NCI-H1092 (cell line): ENCODE measurements around the gene GPN2.

ENCODE experiments used
- DNase-seq: peaks from one replicate; lab custom pipeline; 2025; lab: John Stamatoyannopoulos, UW

The GPN2 gene

DNA sequence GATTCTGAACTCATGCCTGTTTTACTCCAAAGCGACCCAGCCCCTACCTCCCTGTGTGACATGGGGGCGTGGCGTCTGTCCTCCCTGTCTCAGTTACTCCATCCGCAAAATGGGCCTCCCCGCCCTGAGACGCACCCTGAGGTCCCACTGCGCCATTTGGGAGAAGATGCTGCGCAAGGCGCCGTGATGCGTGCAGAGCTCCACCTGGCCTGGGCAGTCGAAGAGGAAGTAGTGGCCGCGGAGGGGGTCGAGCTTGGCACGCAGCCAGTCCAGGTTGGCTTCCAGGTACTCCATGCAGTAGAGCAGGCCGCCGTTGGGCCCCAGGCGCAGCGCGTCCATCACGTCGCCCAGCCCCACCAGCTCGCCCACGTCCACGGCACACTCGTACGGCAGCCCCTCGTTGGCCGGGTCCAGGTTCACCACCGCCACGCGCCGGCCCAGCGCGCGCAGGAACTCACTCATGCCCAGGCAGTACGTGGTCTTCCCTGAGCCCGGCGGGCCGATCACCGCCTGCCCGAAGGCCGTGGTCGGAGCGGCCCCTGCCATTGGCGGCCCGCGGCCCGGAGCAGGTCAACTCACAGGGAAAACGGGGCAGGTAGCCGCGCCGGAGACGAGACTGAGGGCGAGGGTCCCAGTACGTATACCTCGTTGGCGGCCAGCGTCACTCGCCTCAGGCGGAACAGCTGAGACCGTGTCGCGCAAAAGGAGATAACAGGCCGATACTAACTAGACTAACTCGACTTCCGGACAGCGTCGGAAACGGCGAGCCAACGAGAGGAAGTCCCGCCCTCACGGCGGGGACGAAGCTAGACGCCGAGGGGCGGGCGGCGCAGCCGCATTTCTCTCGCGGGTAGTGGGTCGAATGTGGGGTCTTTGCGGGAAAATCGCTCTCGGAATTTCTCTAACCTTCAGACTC lies at the start of gene GPN2:
Gene GPN2, minus strand, starts transcription at position 733 of the 916 bp plus-strand sequence. Its CDS starts 187 bp downstream, at position 546.
- DNase-seq = peak; percentile 76

DNA sequence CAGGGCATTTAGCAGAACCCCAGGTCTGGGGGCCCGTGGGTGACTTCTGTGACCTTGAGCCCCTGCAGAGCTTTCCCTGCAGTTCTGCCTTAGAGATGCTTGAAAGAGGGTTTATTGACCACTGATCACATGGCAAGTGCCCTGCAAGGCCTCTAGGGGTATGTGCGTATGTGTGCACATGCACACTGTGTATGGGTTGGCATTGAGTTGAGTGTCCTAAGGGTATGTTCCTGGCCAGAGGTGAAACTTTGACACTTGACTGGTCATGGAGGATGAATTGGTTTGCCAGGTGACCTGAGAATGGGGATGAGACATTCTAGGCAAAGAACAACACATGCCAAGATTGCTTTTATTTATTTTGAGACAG lies 48.6 kb upstream of the GPN2 start:
- DNase-seq = no peak

DNA sequence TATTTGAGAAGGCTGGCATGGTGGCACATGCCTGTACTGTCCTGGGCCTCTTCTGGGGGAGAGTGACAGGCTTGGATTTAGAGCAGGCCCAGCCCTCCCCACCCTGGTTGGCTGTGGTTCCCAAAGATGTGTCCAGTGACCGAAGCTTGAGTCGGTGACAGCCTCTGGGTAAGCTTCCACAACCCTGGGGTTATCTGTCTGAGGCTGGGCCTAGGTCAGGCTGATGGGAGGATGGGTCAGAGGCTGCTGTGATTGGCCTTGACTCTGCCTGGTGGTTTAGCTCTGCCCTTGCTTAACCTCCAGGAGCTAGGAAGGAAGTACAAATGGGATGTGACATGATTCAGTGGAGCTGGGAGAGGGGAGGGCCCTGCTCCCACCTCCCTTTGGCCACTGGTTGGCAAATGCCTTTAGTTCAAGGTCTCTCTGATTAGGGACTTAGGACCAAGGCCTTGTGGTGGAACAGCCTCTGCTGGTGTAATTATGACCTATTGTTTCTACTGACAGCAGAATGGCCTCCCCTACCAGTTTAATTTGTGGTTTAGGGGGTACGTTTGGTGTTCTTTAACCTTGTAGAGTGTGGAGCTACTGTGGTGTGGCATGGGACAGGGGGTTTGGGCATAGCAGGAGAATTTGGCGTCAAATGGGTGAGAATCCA lies 48.0 kb upstream of the GPN2 start:
- DNase-seq = no peak

DNA sequence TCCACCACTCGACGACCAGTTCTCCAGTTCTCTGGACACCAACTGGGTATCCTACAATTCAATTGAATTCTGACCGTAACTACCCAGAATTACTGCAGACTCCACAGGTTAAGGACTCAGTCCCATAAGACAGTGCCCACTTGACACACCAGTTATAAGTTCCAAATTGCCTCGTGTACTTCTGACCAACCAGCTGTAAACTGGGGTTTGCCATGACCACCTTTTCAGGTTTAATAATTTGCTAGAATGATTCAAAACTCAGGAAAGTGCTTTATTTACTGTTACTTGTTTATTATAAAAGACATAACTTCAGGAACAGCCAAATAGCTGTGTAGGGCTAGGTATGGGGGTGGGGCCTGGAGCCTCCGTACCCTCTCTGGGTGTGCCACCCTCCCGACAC lies 46.7 kb upstream of the GPN2 start:
- DNase-seq = no peak

DNA sequence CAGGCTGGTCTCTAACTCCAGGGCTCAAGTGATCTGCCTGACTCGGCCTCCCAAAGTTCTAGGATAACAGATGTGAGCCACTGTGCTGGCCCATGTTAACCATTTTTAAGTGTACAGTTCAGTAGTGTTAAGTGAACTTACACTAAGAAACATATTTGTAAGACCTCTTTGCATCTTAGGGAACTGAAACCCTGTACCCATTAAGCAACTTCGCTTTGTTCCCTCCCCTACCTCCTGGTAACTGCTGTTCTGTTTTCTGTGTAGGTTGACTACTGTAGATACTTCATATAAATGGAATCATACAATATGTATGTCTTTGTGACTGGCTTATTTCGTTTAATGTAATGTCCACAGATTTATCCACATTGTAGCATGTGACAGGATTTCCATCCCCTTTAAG lies 42.4 kb upstream of the GPN2 start:
- no peak for DNase-seq

DNA sequence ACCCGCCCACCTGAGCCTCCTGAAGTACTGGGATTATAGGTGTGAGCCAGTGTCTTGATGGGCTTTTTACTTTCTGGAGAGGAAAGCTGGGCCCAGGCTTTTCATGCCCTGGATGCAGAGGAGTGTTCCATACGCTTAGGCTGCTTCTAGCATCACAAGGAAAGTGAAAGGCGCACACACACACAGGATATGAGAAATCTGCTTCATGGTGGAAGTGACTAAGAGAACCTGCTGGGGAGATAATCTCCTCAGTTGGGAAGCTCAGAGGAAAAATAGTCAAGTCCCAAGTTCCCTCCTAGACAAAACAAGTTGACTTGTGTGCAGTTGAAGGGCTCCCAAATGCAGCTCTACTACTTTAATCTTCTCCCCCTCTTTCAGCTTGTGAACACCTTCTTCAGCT lies 33.6 kb upstream of the GPN2 start:
- no peak for DNase-seq

DNA sequence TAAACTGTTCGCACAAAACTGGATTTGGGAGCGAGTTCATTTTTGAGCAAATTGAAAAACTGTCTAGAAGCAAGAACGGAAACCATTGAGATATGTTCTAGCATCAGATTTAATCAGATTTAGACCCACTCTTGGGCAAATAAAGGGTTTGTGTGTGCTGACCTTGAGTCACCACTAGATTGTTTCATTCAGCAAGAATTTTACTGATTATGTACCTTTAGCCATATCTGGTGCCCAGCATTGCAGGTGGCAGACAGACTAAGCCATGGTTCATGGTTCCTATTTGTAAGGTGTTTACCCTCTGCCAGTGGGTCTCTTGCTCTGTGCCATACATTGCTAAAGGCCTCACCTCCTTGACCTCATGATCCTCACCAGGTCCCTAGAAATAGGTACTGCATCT lies 32.8 kb upstream of the GPN2 start:
- no peak for DNase-seq

DNA sequence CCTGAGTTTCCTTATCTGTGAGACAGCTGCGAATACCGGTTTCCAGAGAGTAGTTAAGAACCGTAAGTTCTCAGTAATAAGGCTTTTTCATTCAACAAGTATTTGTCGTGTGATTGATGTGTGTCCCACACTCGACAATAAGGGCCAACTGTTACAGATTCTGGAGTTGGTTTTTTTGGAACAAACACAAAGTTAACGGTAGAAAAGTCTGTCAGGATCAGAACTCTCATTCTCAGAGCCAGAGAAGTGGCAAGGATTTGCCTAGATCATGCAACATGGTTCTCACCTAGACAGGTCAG lies 32.3 kb upstream of the GPN2 start:
- no peak for DNase-seq

DNA sequence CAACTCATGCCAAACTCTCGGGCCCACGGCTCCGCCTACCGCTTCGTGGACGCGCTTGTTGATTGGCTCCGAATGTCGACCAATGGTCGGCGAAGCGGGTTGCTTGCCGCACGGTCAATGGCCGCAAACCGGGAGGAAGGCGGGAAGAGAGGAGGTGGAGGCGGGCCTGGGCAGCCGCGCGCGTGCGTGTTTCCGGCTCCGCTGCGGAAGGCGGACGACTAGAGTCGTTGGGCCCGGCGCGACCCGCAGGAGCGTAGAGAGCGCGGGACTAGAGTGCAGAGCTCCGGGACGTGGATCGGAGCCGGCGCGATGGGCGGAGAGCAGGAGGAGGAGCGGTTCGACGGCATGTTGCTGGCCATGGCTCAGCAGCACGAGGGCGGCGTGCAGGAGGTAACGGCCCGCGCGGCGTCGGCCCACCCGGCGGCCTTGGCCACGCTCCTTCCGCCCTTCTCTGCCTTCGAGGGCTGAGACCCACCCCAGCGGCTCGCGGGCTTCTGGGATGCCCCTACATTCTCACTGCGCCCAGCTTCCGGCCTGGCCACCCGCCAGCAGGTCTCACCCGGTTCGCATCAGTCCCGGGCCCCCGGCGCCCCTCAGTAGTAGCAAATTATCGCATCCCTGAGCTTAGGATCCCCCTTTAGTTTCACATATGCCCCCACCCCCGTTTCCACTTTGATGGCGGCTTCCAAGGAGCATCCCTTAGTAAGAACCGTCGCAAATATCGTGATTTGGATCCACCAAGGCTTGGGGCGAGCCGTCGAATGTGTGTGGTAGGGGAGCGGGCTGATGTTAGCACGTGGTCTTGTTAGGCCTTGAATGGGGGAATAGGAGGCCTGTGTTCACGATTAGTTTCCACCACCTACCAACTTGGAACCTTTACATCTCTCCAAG lies 31.7 kb upstream of the GPN2 start, which contains the start of gene NUDC:
Gene NUDC, plus strand, starts transcription at position 204 of the 891 bp plus-strand sequence. Its CDS starts 106 bp downstream, at position 310.
- peak; percentile 99 for DNase-seq

DNA sequence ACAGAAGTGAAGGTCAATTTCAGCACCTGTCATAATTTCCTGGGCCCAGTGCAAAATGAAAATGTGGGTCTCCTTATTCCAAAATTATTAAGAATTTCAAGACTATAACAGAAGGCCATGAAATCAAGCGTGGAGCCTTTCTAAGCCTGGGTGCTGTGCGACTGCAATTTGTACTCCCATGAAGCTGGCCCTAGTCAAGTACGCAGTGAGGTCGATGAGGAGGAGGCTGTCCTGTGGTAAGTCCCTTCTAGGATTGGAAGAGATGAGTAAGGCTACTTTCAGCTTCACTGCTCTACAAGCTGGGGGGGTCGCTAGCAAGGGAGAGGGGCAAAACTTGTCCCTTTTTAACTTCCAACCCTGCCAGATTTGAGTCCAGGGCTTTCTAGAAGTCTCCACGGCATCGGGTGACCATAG lies 31.1 kb upstream of the GPN2 start:
- no peak for DNase-seq

DNA sequence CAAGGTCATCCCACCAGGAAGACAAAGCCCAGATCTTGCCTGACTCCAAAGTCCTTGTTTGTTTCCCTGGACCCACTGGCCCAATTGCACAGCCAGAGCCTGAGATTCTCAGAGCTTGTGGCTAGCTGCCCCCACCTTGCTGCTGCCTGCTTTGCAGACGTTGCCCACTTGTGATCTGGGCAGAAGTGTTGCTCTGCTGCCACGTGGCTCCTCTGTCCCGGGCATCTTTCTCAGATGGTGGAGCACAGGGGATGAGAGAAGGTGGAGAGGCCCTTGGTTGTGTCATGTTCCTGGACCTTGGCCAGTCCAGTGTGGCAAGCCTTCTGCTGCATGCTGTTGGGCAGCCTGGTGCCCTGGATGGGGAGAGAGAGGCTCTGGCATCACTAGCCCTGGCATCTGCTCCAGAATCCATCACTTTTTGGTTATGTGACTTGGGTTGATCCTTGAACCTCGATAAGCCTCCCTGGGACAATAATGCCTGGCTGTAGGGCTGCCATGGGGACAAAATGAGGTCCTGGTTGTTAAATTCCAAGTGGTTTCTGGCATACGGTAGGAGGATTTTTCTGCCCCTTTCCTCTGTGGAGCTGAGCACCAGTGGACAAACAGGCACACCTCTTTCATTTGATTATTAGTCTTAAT lies 25.2 kb upstream of the GPN2 start:
- peak; percentile 40 for DNase-seq

DNA sequence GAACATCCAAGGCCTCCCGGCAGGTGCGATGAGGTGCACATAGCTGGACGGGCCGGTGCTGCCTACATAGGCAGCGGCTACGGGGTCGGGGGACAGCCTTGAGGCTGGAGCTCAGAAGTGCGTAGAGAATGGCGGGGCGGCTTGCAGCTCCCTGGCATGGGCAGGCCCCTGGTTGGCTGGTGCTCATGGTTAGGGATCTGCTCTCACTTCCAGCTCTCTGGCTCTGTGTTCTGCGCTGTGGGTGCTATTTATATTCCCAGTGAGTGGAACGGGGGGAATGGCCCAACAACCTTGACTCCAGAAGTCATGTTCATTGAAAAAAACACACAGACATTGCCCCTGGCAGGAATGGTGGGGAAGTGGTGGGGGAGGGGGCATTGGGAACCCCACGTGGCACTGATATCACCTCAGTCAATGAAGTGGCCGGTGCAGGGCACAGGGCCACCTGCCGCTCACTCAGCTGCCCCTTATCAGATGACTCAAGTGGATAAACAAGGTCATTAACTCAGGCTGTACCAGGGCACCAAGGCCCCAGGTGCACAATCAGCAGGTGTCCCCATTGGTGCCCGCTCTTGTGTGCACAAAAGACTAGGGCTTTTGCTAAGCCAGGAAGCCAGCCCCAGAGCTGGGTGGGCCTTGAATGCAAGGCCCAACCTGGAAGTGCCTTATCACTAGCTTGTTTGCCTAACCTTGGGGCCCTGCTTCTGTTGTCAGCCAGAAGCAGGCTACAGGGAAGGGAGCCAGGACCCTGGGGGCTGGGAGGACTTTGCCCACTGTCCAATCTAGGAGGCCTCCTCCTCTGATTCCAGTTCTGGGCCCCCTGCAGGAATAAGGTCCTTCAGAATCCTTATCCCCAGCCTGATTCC lies 23.9 kb upstream of the GPN2 start, which contains the start of gene NR0B2:
Gene NR0B2, minus strand, starts transcription at position 222 of the 866 bp plus-strand sequence. Its CDS starts 35 bp downstream, at position 187.
- DNase-seq = peak; percentile 99

DNA sequence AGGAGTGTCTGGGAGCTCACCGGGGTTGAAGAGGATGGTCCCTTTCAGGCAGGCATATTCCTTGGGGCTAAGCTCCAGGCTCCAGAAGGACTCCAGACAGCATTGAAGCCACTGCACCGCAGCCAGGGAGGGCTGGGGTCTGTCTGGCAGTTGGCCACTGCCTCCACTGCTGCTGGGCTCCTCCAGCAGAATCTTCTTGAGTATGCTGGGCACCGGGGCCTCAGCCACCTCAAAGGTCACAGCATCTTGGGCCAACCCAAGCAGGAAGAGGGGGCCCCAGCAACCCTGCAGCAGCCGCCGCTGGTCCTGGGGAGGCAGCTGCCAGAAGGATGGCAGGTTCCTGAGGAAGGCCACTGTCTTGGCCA lies 23.3 kb upstream of the GPN2 start:
- DNase-seq = no peak

DNA sequence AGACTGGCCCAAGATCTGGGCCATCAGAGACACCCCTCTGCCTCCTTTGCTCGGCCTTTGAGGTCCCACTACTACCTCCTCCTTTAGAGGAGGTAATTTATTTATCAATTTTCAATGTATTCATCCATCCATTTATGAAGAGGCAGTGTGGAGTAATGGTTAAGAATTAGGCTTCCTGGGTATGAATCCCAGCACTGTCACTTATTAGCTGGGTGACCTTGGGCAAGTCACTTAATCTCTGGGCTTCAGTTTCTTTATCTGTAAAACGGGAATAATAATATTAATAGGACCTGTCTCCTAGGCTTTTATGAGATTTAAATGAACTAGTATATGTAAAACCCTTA lies 22.0 kb upstream of the GPN2 start:
- DNase-seq = no peak

DNA sequence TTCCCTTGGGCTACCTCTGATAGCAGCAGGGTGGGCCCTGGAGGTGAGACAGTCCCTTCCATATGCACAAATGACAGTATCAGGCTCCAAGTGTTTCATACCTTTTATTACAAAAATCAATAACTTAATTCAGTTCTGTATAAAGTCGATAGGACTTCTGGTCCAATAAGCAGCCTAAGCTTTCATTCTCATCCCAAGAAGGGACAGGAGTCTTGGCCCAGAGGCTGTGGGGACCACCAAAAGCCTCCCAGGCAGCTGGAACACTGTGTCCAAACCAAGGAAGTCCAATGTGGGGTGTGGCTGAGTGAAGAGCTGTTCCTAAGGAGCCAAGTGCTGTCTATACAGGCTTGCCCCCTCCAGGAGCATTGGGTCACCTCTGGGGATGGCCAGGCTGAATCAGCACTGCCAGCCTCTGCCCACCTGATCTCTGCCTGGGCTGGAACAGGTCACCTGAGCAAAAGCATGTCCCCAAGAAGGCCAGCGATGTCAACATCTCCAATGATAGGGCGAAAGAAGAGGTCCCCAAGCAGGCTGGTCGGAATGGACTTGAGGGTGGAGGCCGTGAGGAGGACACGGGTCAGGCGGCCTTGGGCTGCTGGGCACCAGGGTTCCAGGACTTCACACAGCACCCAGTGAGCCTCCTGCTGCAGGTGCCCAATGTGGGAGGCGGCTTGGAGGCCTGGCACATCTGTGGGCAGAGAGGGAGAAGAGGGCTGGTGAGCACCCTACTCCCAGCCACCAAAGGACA lies 21.5 kb upstream of the GPN2 start:
- no peak for DNase-seq

DNA sequence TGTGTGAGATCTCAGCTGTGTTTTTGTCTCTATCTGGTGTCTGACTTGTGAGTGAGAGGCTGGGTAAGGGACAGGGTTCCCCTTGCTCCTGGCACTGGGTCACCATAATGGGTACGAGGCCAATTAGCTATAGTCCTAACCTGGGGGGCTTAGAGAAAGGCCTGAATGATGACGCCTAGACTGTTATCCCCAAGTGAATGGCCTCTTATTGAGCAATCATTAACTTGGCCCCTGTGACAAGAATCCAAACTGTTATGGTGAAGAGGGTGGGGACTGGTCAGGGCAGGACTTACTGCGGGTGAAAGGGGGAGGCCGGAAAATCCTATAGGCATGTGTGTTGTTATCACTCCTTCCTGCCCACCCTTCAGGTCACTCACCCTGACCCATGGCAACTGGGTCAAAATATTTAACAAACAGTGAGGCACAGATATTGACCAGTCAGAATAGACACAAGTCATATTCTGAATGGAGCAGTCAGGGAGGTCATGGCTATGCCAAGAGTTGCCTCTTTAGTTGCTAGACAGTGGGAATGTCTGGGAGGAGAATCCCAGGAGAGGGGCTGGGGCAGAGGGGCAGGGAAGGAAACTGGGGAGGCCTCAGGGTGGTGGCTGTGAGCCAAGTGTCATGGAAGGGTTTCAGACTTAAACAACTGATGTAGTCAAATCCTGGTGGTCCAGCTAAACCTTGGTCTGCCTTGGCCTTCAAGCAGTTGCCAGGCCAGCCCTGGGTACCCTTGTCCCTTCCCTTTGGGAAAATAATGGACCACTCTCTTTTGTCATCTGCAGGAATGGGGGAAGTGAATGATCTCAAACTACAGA lies 20.5 kb upstream of the GPN2 start:
- no peak for DNase-seq

DNA sequence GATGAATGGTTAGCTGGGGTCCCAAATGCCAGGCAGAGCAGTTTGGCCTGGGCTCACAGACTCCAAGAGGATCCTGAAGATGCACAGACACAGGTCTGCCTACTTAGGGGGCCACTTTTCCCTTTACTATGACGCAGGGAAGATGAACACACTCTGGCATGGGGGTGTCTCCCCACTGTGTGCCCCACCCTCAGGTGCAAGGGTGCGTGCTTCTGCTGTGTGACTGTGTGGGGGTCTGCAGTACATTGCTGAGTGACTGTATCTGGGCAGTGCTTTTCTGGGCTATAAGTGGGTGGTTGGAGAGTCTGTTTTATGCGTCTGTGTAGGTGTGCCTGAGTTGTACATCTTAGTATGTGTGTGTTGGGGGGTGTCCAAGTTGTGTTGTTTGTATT lies 19.9 kb upstream of the GPN2 start:
- no peak for DNase-seq

DNA sequence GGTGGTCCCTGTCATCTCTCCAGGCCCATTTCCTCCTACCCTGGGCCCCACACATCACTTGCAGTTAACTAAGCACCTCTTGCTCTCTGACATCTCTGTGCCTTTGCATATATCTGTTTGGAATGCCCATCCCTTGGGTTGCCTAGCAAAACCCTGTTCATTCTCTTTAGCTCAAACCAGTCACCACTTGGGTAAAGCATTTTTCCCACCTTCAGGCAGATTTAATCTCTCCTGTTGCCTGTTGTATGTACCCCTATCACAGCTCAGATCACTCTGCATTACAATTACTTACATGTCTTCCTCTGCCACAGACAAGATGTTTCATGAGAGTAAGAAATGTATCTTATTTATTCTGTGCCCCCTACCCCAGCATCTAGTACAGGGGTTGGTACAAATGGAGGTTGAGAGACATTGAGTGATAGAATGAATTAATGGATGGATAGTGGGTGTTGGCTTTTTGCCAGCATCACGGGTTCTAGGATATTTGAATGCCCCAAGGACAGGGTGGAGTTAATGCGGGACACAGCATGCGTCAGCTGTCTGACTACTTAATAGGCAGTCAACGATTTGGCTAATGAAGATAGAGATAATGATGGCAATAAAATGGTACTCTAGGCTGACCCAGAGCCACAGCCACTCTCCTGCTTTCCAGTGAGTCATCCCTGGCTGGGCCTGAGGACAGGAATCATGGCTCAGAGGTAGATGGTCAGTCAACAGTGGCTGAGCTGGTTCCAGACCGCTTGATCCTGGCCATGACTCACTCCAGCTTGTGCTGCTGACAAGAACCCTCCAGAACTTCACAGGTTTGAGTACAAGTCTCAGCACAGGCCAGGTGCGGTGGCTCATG lies 17.2 kb upstream of the GPN2 start:
- DNase-seq = no peak
